GM21528 (cell line): ENCODE results near the gene REEP3.

Experiments
- ATAC-seq: cut with Tn5 transposase; IDR thresholded peaks from one replicate; pipeline ENCODE4 v1.9.1; 2021; ENCODE audit warnings: mild to moderate bottlenecking, moderate library complexity; ENCODE audit not compliant: unreplicated experiment, low FRiP score

The REEP3 gene

DNA sequence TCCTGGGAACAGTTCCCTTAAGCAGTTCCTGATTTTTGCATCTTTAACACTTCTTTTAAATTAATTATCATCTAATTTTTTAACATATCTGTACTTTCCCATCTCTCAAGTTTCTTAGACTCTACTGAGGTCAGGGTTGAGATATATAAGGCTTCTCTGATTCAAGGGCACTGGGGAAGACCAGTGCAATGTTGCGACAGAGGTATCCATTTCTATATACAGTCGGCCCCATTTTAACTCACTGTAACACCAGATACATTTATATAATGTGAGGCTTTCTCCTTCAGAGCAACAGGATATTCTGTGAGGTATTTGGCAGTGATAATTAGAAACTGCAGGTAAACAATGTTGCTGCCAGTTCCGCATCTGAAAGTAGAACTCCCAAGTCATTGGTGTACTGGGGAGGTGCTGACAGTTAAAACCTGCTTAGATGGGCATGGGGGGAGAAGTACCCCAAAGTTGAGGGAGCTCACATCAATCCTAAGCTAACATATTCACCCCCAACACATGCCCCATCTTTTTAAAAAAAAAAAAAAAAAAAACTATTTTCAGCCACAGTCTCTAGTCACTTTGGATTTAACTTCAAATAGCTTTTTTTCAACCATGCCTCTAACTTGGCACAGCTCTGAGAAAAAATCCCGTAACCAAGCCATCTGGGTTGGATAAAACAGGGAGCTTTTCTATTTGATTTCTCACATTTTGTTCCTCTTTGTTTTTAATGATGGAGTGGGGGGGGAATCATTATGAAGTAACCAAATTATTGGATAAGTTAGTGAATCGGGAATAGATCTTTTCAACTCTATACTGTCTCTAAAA lies 62.9 kb downstream of the REEP3 start:
- ATAC-seq, result no peak

GRCh38 chr10:63584725-63585035 lies 63.5 kb downstream of the REEP3 start:
- no peak for ATAC-seq

DNA sequence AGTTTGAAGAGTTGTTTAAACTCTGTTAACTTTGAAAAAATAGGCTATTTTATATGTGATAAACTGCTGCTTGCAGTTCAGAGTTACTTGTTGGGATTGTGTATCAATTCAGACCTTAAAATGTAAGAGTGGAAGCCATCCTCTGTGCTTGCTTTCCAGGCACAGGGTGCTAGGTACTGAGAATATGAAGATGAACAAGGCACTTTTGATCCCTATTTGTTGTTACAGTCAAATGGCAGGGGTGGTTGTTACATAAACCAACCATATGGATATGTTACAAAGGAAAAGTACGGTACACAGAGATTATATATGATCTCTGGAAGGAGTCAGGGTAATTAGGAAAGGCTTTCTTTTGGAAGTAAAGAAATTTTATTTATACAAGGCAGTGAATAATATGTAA lies 63.8 kb downstream of the REEP3 start:
- ATAC-seq, result no peak

GRCh38 chr10:63586043-63586442 lies 64.8 kb downstream of the REEP3 start:
- ATAC-seq, result no peak

GRCh38 chr10:63587191-63587590 lies 66.0 kb downstream of the REEP3 start:
- ATAC-seq, result no peak

GRCh38 chr10:63588436-63589167 lies 67.4 kb downstream of the REEP3 start:
- ATAC-seq, result no peak

DNA sequence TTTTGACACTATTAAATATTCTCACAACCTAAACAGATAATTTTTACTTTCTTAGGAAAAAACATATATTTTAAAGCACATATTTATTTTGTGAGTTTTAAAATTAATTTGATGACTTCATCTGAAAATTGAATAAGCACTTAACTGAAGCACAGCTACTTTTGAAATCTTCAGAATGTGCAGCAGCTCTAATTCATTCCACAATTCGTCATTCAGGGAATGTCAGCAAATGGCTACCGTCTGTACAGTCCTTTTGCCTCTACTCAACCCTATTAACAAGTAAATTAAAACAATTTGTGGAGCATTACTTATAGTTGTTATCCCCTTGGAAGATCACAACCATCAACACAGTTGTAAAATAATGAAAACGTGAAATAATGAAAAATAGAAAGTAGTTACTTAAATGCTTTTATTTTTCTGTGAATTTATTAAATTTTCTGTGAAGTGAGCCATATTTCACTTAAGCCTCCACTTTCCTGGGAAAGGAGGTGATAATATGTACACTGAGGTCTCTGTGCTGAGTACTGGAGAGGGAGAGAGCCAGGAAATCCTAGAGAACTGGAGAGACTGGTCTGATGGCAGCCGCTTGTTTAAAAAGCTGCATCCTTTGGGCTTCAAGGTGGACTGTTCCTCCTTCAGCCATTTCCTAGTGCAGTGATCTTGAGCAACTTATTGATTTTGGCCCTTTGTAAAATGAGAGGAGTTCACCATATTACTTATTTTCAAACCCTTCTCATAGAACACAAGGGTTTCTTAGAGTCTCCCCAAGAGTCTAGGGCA lies 70.6 kb downstream of the REEP3 start:
- ATAC-seq, result no peak

- no peak for ATAC-seq
Observed at GRCh38 chr10:63593576-63593975, 72.4 kb downstream of the REEP3 start.

- ATAC-seq, result no peak
Observed at GRCh38 chr10:63595072-63595471, 73.9 kb downstream of the REEP3 start.

DNA sequence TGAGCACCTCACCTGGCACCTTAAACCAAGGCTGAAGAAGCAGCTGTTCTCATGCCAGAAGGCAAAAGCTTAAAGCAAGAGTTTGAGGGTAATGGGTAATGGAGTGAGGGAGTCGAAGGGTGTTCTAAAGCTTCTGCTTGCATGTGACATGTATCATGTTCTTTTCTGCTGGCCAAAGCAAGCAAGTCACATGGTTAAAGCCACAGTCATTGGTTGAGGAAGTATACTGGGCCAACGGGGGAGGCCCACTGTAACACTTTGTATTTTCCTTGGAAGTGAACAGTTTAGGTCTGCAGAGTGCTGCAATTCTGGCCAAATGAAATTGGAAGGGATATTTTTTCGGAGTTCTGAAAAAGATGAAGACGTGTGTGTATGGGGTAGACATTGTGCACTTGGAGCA lies 75.7 kb downstream of the REEP3 start:
- no peak for ATAC-seq

DNA sequence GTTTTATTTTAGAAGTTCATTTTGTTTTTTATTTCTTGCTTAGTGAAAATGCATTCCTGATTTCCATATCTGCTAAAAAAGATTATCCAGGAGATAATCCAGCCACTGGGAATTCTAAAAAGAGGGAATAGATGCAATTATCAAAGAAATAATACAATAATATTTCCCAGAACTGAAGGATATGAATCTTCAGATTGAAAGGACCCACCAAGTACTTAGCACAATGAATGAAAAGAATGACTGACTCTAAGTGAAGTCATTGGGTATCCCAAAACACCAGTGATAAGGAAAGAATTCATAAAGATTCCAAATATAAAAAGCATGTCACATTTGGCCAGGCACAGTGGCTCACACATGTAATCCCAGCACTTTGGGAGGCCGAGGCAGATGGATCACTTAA lies 79.3 kb downstream of the REEP3 start:
- ATAC-seq, result no peak

- ATAC-seq, result peak; percentile 69
Observed at GRCh38 chr10:63603709-63604445, 82.7 kb downstream of the REEP3 start.

- no peak for ATAC-seq
Observed at GRCh38 chr10:63605197-63605967, 84.2 kb downstream of the REEP3 start.

GRCh38 chr10:63608511-63608910 lies 87.3 kb downstream of the REEP3 start:
- no peak for ATAC-seq

- no peak for ATAC-seq
Observed at GRCh38 chr10:63611078-63611477, 89.9 kb downstream of the REEP3 start.

GRCh38 chr10:63614371-63614891 lies 93.2 kb downstream of the REEP3 start:
- no peak for ATAC-seq

DNA sequence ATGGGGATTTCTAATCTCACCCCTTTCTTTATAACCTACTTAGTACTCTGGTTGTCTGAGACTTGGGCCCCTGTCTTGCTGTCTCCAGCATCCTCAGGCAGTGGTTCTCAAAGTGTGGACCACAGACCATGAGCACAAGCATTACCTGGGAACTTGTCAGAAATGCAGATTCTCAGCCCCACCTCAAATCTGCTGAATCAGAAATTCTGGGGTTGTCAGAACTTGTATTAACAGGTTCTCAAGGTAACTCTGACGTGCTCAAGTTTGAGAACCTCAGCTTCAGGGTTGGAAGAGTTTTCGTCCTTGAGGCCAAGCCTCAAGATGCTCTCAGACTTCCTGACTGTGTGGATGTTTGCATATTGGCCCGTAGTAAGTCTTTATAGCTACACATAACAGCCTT lies 97.4 kb downstream of the REEP3 start:
- ATAC-seq, result no peak

DNA sequence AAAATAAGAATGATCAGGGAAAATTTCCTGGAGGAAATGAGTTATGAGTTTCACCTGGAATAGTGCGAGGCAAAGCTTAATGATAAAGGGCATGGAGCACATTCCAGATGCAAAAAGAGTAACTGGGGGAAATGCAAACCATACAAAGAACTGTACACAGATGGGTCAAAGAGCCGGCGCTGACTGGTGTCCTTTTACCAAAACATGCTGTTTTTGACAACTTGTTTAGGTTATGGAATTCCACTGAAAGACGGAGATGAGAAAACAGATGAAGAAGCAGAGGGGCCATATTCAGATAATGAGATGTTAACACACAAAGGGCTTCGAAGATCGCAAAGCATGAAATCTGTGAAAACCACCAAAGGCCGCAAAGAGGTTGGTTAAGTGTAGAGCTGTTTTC lies 98.2 kb downstream of the REEP3 start:
- no peak for ATAC-seq

DNA sequence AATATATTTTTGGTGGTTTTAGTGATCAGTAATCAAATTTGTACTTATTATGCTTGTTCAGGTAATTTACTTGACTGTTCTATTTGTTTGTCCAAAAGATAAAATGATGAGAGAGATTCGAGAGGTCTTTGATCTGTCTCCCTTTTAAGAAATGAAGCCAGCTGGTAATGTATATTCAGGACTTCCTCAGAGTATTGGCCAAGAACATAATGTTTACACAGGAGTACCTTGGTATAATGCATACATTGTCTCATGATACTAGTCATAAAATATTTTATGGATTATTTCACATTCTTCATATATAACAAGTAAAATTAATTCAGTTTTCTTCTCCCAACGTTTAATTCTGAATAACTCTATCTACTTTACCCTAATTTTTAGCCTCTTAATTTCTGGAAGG lies 100.9 kb downstream of the REEP3 start:
- no peak for ATAC-seq

DNA sequence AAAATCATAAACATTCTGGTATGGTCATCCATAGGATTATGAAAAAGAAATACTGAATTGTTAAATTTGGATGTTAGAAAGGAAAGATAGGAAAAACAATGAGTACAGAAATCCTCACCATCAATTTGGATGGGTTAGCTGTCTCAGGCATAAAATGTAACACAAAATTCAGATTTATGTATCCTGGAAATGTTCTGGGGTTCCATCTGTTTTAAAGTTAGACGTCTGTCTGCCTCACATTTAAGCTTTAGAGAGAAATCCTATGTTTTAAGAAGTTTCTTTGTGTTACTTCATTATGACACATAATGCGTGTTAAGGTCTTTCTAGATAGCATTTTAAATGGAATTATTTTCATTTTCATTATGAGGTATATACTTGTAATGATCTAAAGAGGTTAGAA lies 103.5 kb downstream of the REEP3 start:
- no peak for ATAC-seq
